Mucosa of descending colon (tissue), 3 donors: Measurements from ENCODE around the gene MACC1. TPM values are rescaled to one million over a fixed set of nuclear protein-coding genes. Genes with fewer than 3 reads are reported as not detected.

Experiments used
- ATAC-seq: fragments of 200-7000 bp; cut with Tn5 transposase; one replicate; pipeline ENCODE4 v1.9.1; 2020; ENCODE audit warnings: mild to moderate bottlenecking, moderate library complexity
- DNase-seq, 3 donors: peaks; one replicate each; pipeline ENCODE4 v3.0.0-alpha.2; 2020
- H3K36me3 ChIP-seq: fragments of 200-600 bp; one replicate; pipeline ENCODE4 v1.8.0; 2021; ENCODE audit warnings: low read depth, mild to moderate bottlenecking
- H3K4me1 ChIP-seq: fragments of 200-600 bp; one replicate; pipeline ENCODE4 v1.8.0; 2021; ENCODE audit warnings: low read depth, mild to moderate bottlenecking
- H3K4me3 ChIP-seq: fragments of 200-600 bp; one replicate; pipeline ENCODE4 v1.8.0; 2021; ENCODE audit warnings: mild to moderate bottlenecking
- H3K9me3 ChIP-seq: fragments of 200-600 bp; one replicate; pipeline ENCODE4 v1.8.0; 2021; ENCODE audit warnings: mild to moderate bottlenecking
- CTCF ChIP-seq: fragments of 200-600 bp; IDR thresholded peaks from one replicate; pipeline ENCODE4 v1.8.0; 2022; ENCODE audit warnings: antibody characterized with exemption, mild to moderate bottlenecking
- intact Hi-C, 2 donors: fragments of 100-400 bp; cut with DNase I in 1 of 2; cut with micrococcal nuclease in 1 of 2; formaldehyde crosslinking; loops; one replicate each; pipeline versions ENCODE4 v1.11.0 to v1.11.1; 2022; cut with DNase I, micrococcal nuclease
- total RNA-seq, 3 donors: library from RNA; stranded (reverse); fragmentation: NEBNext Ultra II Directional in 2 of 3; extraction: Animal tissue kit (Norgen Biotek cat#: 25700) in 2 of 3; gene quantifications; one replicate each; pipeline versions ENCODE4 v1.2.1 to v1.2.4, GENCODE V29; 2021 to 2023
- donor health status: DM: no; HTN: no; CAD: no; lungs with moderate emphysema.
- donor health status: DM: no; HTN: no; CAD: no.
- donor health status: DM: no; HTN: yes; CAD: no.

Gene MACC1
- total RNA-seq, 3 donors from 2014 or later, result 4.3 to 16.0 (median 9.8) TPM

DNA sequence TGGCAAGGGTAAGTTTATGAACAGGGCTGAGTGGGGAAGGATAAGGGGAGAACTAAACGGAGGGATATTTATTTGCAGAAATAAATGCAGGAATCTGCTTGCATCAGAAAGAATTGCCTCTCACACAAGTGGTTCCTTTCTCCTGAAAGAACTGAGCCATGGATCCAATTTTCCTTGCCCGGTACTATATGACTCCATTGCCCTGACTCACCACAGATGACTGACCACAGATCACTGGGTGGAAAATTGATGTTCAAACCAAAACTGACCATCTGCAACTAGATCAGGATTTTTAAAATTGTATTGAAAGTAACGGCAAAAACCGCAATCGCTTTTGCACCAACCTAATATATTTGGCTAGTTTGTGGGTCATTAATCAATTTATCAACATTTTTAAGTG lies 6.2 kb upstream of the MACC1 start:
- TF ChIP-seq CTCF, result no peak
- DNase-seq, result no peak
- H3K9me3 ChIP-seq, result no peaks in the 10 kb centered on the region
- intact Hi-C loops, result no loop called here
- no peak for ATAC-seq
- H3K4me3 ChIP-seq, result no peak overlapping the region
- peaks cover 24% of the 10 kb centered on the region for H3K4me1 ChIP-seq
- H3K36me3 ChIP-seq, result no peaks in the 10 kb centered on the region

DNA sequence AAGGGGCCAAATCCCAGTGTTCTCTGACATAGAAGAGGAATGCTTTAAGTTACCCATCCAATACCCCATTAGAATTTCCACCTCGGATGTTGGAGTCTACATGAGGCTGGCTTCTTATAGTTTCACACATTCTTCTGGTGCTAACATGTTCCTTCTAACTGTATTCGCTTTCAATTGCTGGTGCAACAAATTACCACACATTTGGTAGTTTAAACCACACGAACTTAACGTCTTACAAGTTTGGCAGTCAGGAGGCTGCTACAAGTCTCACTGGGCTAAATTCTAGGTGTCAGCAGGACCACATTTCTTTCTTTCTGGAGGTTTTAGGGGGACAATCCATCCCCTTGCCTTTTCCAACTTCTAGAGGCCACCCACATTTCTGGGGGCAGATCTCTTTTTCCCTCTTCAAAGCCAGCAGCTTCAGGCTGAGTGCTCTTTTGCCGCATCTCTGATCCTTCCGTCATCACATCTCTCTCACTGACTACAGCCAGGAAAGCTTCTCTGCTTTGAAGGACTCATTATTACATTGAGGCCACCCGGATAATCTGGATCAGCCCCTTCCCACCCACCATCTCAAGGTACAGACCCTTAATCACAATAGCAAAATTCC lies 5.1 kb upstream of the MACC1 start:
- TF ChIP-seq CTCF, result no peak
- Histone ChIP-seq H3K36me3 (no peaks in the 10 kb centered on the region), H3K4me3 (no peak overlapping the region), H3K9me3 (no peaks in the 10 kb centered on the region), H3K4me1 (peaks cover 24% of the 10 kb centered on the region)
- no peak for ATAC-seq
- no peak for DNase-seq
- intact Hi-C loops, result no loop called here

- ATAC-seq, result no peak
- TF ChIP-seq CTCF, result no peak
- H3K9me3 ChIP-seq, result no peaks in the 10 kb centered on the region
- DNase-seq, result no peak
- H3K36me3 ChIP-seq, result no peaks in the 10 kb centered on the region
- no peak overlapping the region for H3K4me3 ChIP-seq
- intact Hi-C loops, result no loop called here
- peaks cover 24% of the 10 kb centered on the region for H3K4me1 ChIP-seq
These were observed 3.9 kb upstream of the MACC1 start for GRCh38 chr7:20220921-20221547.

- no peaks in the 10 kb centered on the region for H3K9me3 ChIP-seq
- no peak for ATAC-seq
These were observed 3.1 kb upstream of the MACC1 start for GRCh38 chr7:20220293-20220761.

More at GRCh38 chr7:20220293-20220761, 3.1 kb upstream of the MACC1 start:
- no peak for DNase-seq
- H3K36me3 ChIP-seq, result no peaks in the 10 kb centered on the region
- TF ChIP-seq CTCF, result no peak
- H3K4me3 ChIP-seq, result no peak overlapping the region
- intact Hi-C loops, result no loop called here
- H3K4me1 ChIP-seq, result peaks cover 24% of the 10 kb centered on the region
